ENCODE measurements around the gene DISC1.
A peak's percentile ranks its signal among the peaks of the same experiment; 100 is the strongest.

Gene DISC1

GRCh38 chr1:231972111-231972445 is 345.5 kb downstream of the DISC1 start:
- DNase-seq, result no peak

GRCh38 chr1:231973830-231974229 is 347.2 kb downstream of the DISC1 start:
- DNase-seq, result no peak

GRCh38 chr1:231976231-231976630 is 349.6 kb downstream of the DISC1 start:
- DNase-seq, result no peak

- no peak for DNase-seq
Measured at GRCh38 chr1:231981675-231982074, 355.1 kb downstream of the DISC1 start.

- no peak for DNase-seq
Measured at GRCh38 chr1:231982871-231983587, 356.4 kb downstream of the DISC1 start.

GRCh38 chr1:231983588-231984193 is 357.1 kb downstream of the DISC1 start:
- DNase-seq, result no peak

GRCh38 chr1:231985296-231986023 is 358.9 kb downstream of the DISC1 start:
- no peak for DNase-seq

GRCh38 chr1:231986631-231987336 is 360.2 kb downstream of the DISC1 start:
- no peak for DNase-seq

- no peak for DNase-seq
Measured at GRCh38 chr1:231990388-231990787, 363.8 kb downstream of the DISC1 start.

- no peak for DNase-seq
Measured at GRCh38 chr1:231991231-231991630, 364.6 kb downstream of the DISC1 start.

GRCh38 chr1:231993968-231994455 is 367.4 kb downstream of the DISC1 start:
- no peak for DNase-seq

- DNase-seq, result no peak
Measured at GRCh38 chr1:231998791-231999190, 372.2 kb downstream of the DISC1 start.

- DNase-seq, result no peak
Measured at GRCh38 chr1:232005300-232005699, 378.7 kb downstream of the DISC1 start.

GRCh38 chr1:232009741-232010140 is 383.2 kb downstream of the DISC1 start:
- DNase-seq, result no peak

GRCh38 chr1:232011961-232012360 is 385.4 kb downstream of the DISC1 start:
- DNase-seq, result no peak

- DNase-seq, result peak; percentile 19
Measured at GRCh38 chr1:232012773-232013386, 386.3 kb downstream of the DISC1 start.

- DNase-seq, result peak; percentile 9
Measured at GRCh38 chr1:232014941-232015340, 388.4 kb downstream of the DISC1 start.

GRCh38 chr1:232016616-232017015 is 390.0 kb downstream of the DISC1 start:
- no peak for DNase-seq

- DNase-seq, result no peak
Measured at GRCh38 chr1:232017057-232017456, 390.5 kb downstream of the DISC1 start.

GRCh38 chr1:232017759-232018158 is 391.2 kb downstream of the DISC1 start:
- DNase-seq, result no peak

- no peak for DNase-seq
Measured at GRCh38 chr1:232018231-232019025, 391.8 kb downstream of the DISC1 start.

GRCh38 chr1:232019026-232019340 is 392.4 kb downstream of the DISC1 start:
- DNase-seq, result no peak
